Caco-2 (cell line): ENCODE results near the gene DOCK4. TPM values are rescaled to one million over a fixed set of nuclear protein-coding genes. Genes with fewer than 3 reads are reported as not detected.

ENCODE experiments used
- BruUV-seq: library from RNA; stranded (reverse); fragments of 400-500 nt; replicated peaks from 2 replicates; lab custom pipeline; 2021; lab: Mats Ljungman, UMichigan
- CTCF ChIA-PET: fragments of 300-600 bp; sonication (Branson Sonifier 250); formaldehyde crosslinking; loops from one replicate; lab custom pipeline; 2022; ENCODE audit warnings: antibody characterized with exemption; lab: Charles Lee
- POLR2A ChIA-PET: fragments of 300-600 bp; sonication (Branson Sonifier 250); formaldehyde crosslinking; loops from one replicate; lab custom pipeline; 2022; ENCODE audit warnings: antibody characterized with exemption; lab: Charles Lee
- DNase-seq, 2 experiments: peaks; one replicate each; pipeline versions ENCODE4 v3.0.0 to v3.0.0-alpha.2; 2020 to 2022
- H3K27me3 ChIP-seq: replicated peaks from 2 replicates; pipeline ENCODE4 v1.6.0; 2011; ENCODE audit warnings: low read length; ENCODE audit not compliant: control insufficient read depth, insufficient read depth
- H3K36me3 ChIP-seq: 2 replicates; pipeline ENCODE4 v1.5.1; 2011; ENCODE audit warnings: low read length; ENCODE audit not compliant: control insufficient read depth, insufficient read depth
- H3K4me1 ChIP-seq: fragments of 250-450 bp; sonication (Bioruptor Pico); 2 replicates; pipeline ENCODE4 v1.5.1; 2020; ENCODE audit warnings: mild to moderate bottlenecking
- H3K4me3 ChIP-seq: 2 replicates; pipeline ENCODE4 v1.5.1; 2011; ENCODE audit warnings: low read depth, mild to moderate bottlenecking, control low read depth, low read length
- H3K9me3 ChIP-seq: fragments of 250-450 bp; sonication (Bioruptor Pico); 2 replicates; pipeline ENCODE4 v1.5.1; 2020; ENCODE audit warnings: mild to moderate bottlenecking, moderate library complexity
- H3K27ac Mint-ChIP-seq: one replicate; pipeline ENCODE4 v1.8.0; 2022; ENCODE audit warnings: mixed read lengths; ENCODE audit not compliant: unreplicated experiment
- H3K27me3 Mint-ChIP-seq: one replicate; pipeline ENCODE4 v1.8.0; 2022; ENCODE audit warnings: mixed read lengths; ENCODE audit not compliant: insufficient read depth, unreplicated experiment
- H3K36me3 Mint-ChIP-seq: one replicate; pipeline ENCODE4 v1.8.0; 2022; ENCODE audit warnings: mild to moderate bottlenecking, mixed read lengths; ENCODE audit not compliant: insufficient read depth, unreplicated experiment
- H3K4me1 Mint-ChIP-seq: one replicate; pipeline ENCODE4 v1.8.0; 2022; ENCODE audit warnings: low read depth, mixed read lengths; ENCODE audit not compliant: unreplicated experiment
- H3K4me3 Mint-ChIP-seq: one replicate; pipeline ENCODE4 v1.8.0; 2022; ENCODE audit warnings: mild to moderate bottlenecking, moderate library complexity, mixed read lengths; ENCODE audit not compliant: unreplicated experiment
- H3K9me3 Mint-ChIP-seq: one replicate; pipeline ENCODE4 v1.8.0; 2022; ENCODE audit warnings: mixed read lengths; ENCODE audit not compliant: unreplicated experiment
- intact Hi-C: fragments of 100-400 bp; cut with micrococcal nuclease; formaldehyde crosslinking; loops from one replicate; pipeline ENCODE4 v1.10.0; 2022; ENCODE audit not compliant: unreplicated experiment
- total RNA-seq: library from RNA; stranded (reverse); gene quantifications from 2 replicates; pipeline ENCODE4 v1.2.3, GENCODE V29; 2022
- TF ChIP-seq, protein P1 (sequence below), 2 experiments: fragments of 200-600 bp in 1 of 2; IDR thresholded peaks; 1 replicate in 1 of 2; 2 replicates in 1 of 2; pipeline versions ENCODE4 v1.5.1 to v1.8.0; 2011 to 2022; ENCODE audit warnings: antibody characterized with exemption in 1 of 2, control low read depth in 1 of 2, inconsistent platforms in 1 of 2, low read depth in 1 of 2, low read length in 1 of 2, mild to moderate bottlenecking in 1 of 2, moderate library complexity in 1 of 2; ENCODE audit not compliant: insufficient read depth in 1 of 2, severe bottlenecking in 1 of 2, unreplicated experiment in 1 of 2

Gene DOCK4
- total RNA-seq, 1 experiment from 2014 or later: 2.0 TPM

DNA sequence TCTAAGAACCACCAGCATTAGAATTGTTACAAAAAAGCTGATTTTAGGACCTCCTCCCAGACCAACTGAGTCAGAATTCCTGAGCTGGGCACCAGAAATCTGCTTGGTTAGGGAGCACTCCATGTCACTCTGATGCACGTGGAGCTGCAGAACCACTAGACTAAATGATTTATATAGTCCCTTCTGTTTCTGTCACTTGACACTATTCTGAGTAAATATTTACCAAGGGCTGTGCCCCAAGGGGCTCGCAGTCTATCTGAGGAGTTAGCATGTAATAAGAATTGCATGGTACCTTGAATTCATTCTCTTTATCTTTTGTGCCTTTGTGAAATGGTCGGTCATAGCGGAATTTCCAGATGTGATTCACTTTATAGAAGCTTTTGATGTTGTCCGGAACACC lies 447.9 kb downstream of the DOCK4 start:
- Mint-ChIP-seq H3K4me1 (no peaks in the 10 kb centered on the region), H3K9me3 (no peaks in the 10 kb centered on the region), H3K4me3 (no peak overlapping the region), H3K27me3 (no peaks in the 10 kb centered on the region), H3K36me3 (no peaks in the 10 kb centered on the region), H3K27ac (no peak overlapping the region)
- POLR2A ChIA-PET: no interaction called here
- no peaks in the 10 kb centered on the region for H3K27me3 ChIP-seq
- intact Hi-C loops: no loop called here
- no peak for DNase-seq
- H3K4me3 ChIP-seq: no peak overlapping the region
- TF ChIP-seq, protein P1, sequence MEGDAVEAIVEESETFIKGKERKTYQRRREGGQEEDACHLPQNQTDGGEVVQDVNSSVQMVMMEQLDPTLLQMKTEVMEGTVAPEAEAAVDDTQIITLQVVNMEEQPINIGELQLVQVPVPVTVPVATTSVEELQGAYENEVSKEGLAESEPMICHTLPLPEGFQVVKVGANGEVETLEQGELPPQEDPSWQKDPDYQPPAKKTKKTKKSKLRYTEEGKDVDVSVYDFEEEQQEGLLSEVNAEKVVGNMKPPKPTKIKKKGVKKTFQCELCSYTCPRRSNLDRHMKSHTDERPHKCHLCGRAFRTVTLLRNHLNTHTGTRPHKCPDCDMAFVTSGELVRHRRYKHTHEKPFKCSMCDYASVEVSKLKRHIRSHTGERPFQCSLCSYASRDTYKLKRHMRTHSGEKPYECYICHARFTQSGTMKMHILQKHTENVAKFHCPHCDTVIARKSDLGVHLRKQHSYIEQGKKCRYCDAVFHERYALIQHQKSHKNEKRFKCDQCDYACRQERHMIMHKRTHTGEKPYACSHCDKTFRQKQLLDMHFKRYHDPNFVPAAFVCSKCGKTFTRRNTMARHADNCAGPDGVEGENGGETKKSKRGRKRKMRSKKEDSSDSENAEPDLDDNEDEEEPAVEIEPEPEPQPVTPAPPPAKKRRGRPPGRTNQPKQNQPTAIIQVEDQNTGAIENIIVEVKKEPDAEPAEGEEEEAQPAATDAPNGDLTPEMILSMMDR (IDR thresholded peaks at IDR 0.05; ENCODE audit: insufficient read depth in 1 of 2, low read depth in 1 of 2, low read length in 1 of 2, severe bottlenecking in 1 of 2, unreplicated experiment in 1 of 2): no peak
- H3K36me3 ChIP-seq: no peaks in the 10 kb centered on the region
- CTCF ChIA-PET: interaction anchor here (1.4 kb wide), 1 partner anchor 97 kb away, joined by 5 read pairs; no protein-coding TSS in a partner anchor
- H3K9me3 ChIP-seq: no peaks in the 10 kb centered on the region
- BruUV-seq: no TSS peak
- peaks cover 3% of the 10 kb centered on the region; the same call in 1 of the 2 replicates for H3K4me1 ChIP-seq

DNA sequence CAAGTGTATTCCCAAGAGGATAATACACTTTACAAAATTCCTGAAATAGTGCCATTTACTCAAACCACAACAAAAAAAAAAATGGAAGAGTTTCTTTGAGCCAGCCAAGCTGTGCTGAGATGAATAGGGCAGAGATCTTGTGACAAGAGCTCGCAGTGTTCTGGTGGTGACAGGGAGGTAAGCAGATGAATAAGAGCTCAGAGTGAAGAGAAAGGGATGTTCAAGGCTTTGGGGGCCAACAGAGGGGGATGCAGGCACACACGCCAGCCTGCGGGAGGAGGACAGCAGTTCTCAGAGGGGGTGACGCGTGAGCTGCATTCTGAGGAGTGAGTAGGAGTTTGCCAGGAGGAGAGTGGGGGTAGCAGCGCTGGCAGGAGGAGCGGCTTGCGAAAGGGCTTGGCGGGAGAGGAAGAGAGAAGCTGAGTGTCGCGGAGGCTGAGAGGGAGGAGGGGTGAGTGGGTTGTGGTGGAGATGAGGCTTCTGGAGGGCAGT lies 449.5 kb downstream of the DOCK4 start:
- Mint-ChIP-seq H3K27me3 (no peaks in the 10 kb centered on the region), H3K9me3 (no peaks in the 10 kb centered on the region), H3K36me3 (no peaks in the 10 kb centered on the region), H3K4me1 (no peaks in the 10 kb centered on the region), H3K4me3 (no peak overlapping the region), H3K27ac (no peak overlapping the region)
- Histone ChIP-seq H3K36me3 (no peaks in the 10 kb centered on the region), H3K9me3 (no peaks in the 10 kb centered on the region), H3K4me3 (no peak overlapping the region), H3K27me3 (no peaks in the 10 kb centered on the region), H3K4me1 (peaks cover 3% of the 10 kb centered on the region; the same call in 1 of the 2 replicates)
- intact Hi-C loops: no loop called here
- no peak for DNase-seq
- POLR2A ChIA-PET: no interaction called here
- CTCF ChIA-PET: interaction anchor here (0.6 to 1.4 kb wide), 2 partner anchors 98 to 465 kb away, joined by 3 to 5 read pairs; no protein-coding TSS in a partner anchor
- TF ChIP-seq, protein P1 (IDR thresholded peaks at IDR 0.05; ENCODE audit: insufficient read depth in 1 of 2, low read depth in 1 of 2, low read length in 1 of 2, severe bottlenecking in 1 of 2, unreplicated experiment in 1 of 2): no peak
- no TSS peak for BruUV-seq

DNA sequence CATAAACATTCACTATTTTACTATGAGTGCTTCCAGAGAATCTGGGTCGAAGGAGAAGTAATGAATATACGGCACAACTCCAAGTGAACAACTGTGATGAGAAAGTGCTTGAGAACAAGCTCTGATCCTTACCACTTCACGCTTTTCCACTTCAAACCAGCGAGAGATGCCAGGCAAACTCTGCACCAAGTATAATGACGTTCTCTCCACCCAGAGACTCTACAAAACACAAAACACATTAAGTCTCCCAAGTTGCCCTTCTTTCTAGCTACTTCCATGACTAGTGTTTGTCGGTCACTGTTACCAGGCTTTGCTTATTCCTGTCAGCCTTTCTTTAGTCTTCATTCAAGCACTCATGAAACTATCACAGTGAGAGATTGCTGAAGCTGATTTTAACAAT lies 450.8 kb downstream of the DOCK4 start:
- no TSS peak for BruUV-seq
- Mint-ChIP-seq H3K4me3 (no peak overlapping the region), H3K27ac (no peak overlapping the region), H3K36me3 (no peaks in the 10 kb centered on the region), H3K9me3 (no peaks in the 10 kb centered on the region), H3K4me1 (no peaks in the 10 kb centered on the region), H3K27me3 (no peaks in the 10 kb centered on the region)
- Histone ChIP-seq H3K4me1 (peaks cover 6% of the 10 kb centered on the region), H3K9me3 (no peaks in the 10 kb centered on the region), H3K27me3 (no peaks in the 10 kb centered on the region), H3K4me3 (no peak overlapping the region), H3K36me3 (no peaks in the 10 kb centered on the region)
- ChIA-PET CTCF (interaction anchor here (1.0 kb wide), 1 partner anchor 8 kb away, joined by 3 read pairs; no protein-coding TSS in a partner anchor), POLR2A (no interaction called here)
- DNase-seq: no peak
- intact Hi-C loops: no loop called here
- TF ChIP-seq, protein P1 (IDR thresholded peaks at IDR 0.05; ENCODE audit: insufficient read depth in 1 of 2, low read depth in 1 of 2, low read length in 1 of 2, severe bottlenecking in 1 of 2, unreplicated experiment in 1 of 2): no peak
